CD4-positive, alpha-beta T cell treated with Interleukin-15 for 1 hour (primary cell): ENCODE data around the gene TTLL3.
A peak's percentile ranks its signal among the peaks of the same experiment; 100 is the strongest.
"Not testable (repeated sequence)": the region's sequence is repeated elsewhere in the genome, so short reads cannot be mapped to it uniquely, and the experiment has no call there.

Experiments used
- DNase-seq: peaks from one replicate; pipeline ENCODE4 v3.0.0-alpha.2; 2020

TTLL3 gene

GRCh38 chr3:9846231-9846630, 36.2 kb downstream of the TTLL3 start:
- no peak for DNase-seq

- DNase-seq: no peak
Measured at GRCh38 chr3:9846931-9847488, 36.9 kb downstream of the TTLL3 start.

GRCh38 chr3:9847870-9848269, 37.8 kb downstream of the TTLL3 start:
- DNase-seq: not testable (repeated sequence)

- not testable (repeated sequence) for DNase-seq
Measured at GRCh38 chr3:9848860-9849259, 38.8 kb downstream of the TTLL3 start.

GRCh38 chr3:9851383-9851782, 41.3 kb downstream of the TTLL3 start:
- DNase-seq: not testable (repeated sequence)

GRCh38 chr3:9851926-9852325, 41.9 kb downstream of the TTLL3 start:
- not testable (repeated sequence) for DNase-seq

GRCh38 chr3:9852528-9852927, 42.5 kb downstream of the TTLL3 start:
- DNase-seq: no peak

- DNase-seq: not testable (repeated sequence)
Measured at GRCh38 chr3:9854291-9854940, 44.4 kb downstream of the TTLL3 start.

GRCh38 chr3:9855594-9855993, 45.5 kb downstream of the TTLL3 start:
- no peak for DNase-seq

GRCh38 chr3:9859530-9860025, 49.5 kb downstream of the TTLL3 start:
- no peak for DNase-seq

GRCh38 chr3:9861201-9861600, 51.1 kb downstream of the TTLL3 start:
- DNase-seq: no peak

GRCh38 chr3:9861626-9862130, 51.6 kb downstream of the TTLL3 start:
- DNase-seq: no peak

GRCh38 chr3:9862391-9863057, 52.5 kb downstream of the TTLL3 start:
- peak; percentile 31 for DNase-seq

- DNase-seq: no peak
Measured at GRCh38 chr3:9863058-9863772, 53.2 kb downstream of the TTLL3 start.

GRCh38 chr3:9864200-9864927, 54.3 kb downstream of the TTLL3 start:
- no peak for DNase-seq

- not testable (repeated sequence) for DNase-seq
Measured at GRCh38 chr3:9865125-9865637, 55.1 kb downstream of the TTLL3 start.

- DNase-seq: no peak
Measured at GRCh38 chr3:9866639-9867038, 56.6 kb downstream of the TTLL3 start.

GRCh38 chr3:9867106-9867505, 57.0 kb downstream of the TTLL3 start:
- no peak for DNase-seq

GRCh38 chr3:9869955-9870354, 59.9 kb downstream of the TTLL3 start:
- no peak for DNase-seq

GRCh38 chr3:9870978-9871377, 60.9 kb downstream of the TTLL3 start:
- DNase-seq: no peak

GRCh38 chr3:9872067-9872466, 62.0 kb downstream of the TTLL3 start:
- DNase-seq: not testable (repeated sequence)

- DNase-seq: no peak
Measured at GRCh38 chr3:9875448-9875847, 65.4 kb downstream of the TTLL3 start.
